Peyer's patch (tissue), 4 donors: ENCODE data around the gene SDHAF3. TPM values are rescaled to one million over a fixed set of nuclear protein-coding genes. Genes with fewer than 3 reads are reported as not detected.
"Not testable (repeated sequence)": the region's sequence is repeated elsewhere in the genome, so short reads cannot be mapped to it uniquely, and the experiment has no call there.

Experiments
- DNase-seq, 3 donors: peaks; one replicate each; pipeline ENCODE4 v3.0.0-alpha.2; 2017 to 2019
- H3K27ac ChIP-seq, 4 donors: fragments of 200-600 bp; sonication (generic); one replicate each; pipeline ENCODE4 v1.5.1; 2016 to 2019
- H3K27me3 ChIP-seq, 2 donors: fragments of 200-600 bp; sonication (generic); one replicate each; pipeline ENCODE4 v1.5.1; 2019
- H3K36me3 ChIP-seq, 3 donors: fragments of 200-600 bp; sonication (generic); one replicate each; pipeline ENCODE4 v1.5.1; 2016 to 2019
- H3K4me1 ChIP-seq, 4 donors: fragments of 200-600 bp; sonication (generic); one replicate each; pipeline ENCODE4 v1.5.1; 2016 to 2019
- H3K4me3 ChIP-seq, 4 donors: fragments of 200-600 bp; sonication (generic); 1 replicate in 3 of 4; 2 replicates in 1 of 4; pipeline ENCODE4 v1.5.1; 2016 to 2019; ENCODE audit warnings: mild to moderate bottlenecking in 1 of 4
- H3K9me3 ChIP-seq, 4 donors: fragments of 200-600 bp; sonication (generic); one replicate each; pipeline ENCODE4 v1.5.1; 2016 to 2019; ENCODE audit warnings: mild to moderate bottlenecking in 1 of 4
- CTCF ChIP-seq, 6 experiments: fragments of 450-650 bp in 4 of 6; fragments of 200-600 bp in 2 of 6; sonication (generic) in 1 of 6; IDR thresholded peaks; one replicate each; pipeline ENCODE4 v1.5.1; 2017 to 2019; ENCODE audit warnings: antibody characterized with exemption in 6 of 6, mild to moderate bottlenecking in 3 of 6, moderate library complexity in 1 of 6
- POLR2A ChIP-seq, 2 donors: fragments of 450-650 bp; IDR thresholded peaks; one replicate each; pipeline ENCODE4 v1.5.1; 2017; ENCODE audit warnings: antibody characterized with exemption in 2 of 2, mild to moderate bottlenecking in 2 of 2, moderate library complexity in 2 of 2
- total RNA-seq, 4 donors: library from RNA; depleted of rRNA; stranded (reverse); fragments of >200 nt; gene quantifications; one replicate each; pipeline ENCODE4 v1.1.0, GENCODE V29; 2016

SDHAF3 gene
- total RNA-seq, 4 donors from 2014 or later = 2.9 to 25.6 (median 6.2) TPM

GRCh38 chr7:97149843-97150242 lies 32.3 kb downstream of the SDHAF3 start:
- no peak for DNase-seq
- Histone ChIP-seq H3K27ac (no peak overlapping the region), H3K36me3 (no peaks in the 10 kb centered on the region), H3K27me3 (no peaks in the 10 kb centered on the region), H3K4me1 (no peaks in the 10 kb centered on the region), H3K4me3 (no peak overlapping the region), H3K9me3 (no peaks in the 10 kb centered on the region)
- TF ChIP-seq CTCF (IDR thresholded peaks at IDR 0.05) (no peak), POLR2A (IDR thresholded peaks at IDR 0.05) (no peak)

GRCh38 chr7:97155897-97156418 lies 38.5 kb downstream of the SDHAF3 start:
- no peak for TF ChIP-seq CTCF (IDR thresholded peaks at IDR 0.05)
- TF ChIP-seq POLR2A (IDR thresholded peaks at IDR 0.05) = no peak
- H3K4me1 ChIP-seq = no peaks in the 10 kb centered on the region
- H3K9me3 ChIP-seq = no peaks in the 10 kb centered on the region
- DNase-seq = no peak
- no peaks in the 10 kb centered on the region for H3K27me3 ChIP-seq
- no peak overlapping the region for H3K27ac ChIP-seq
- H3K36me3 ChIP-seq = no peaks in the 10 kb centered on the region
- H3K4me3 ChIP-seq = no peak overlapping the region

GRCh38 chr7:97159984-97160383 lies 42.5 kb downstream of the SDHAF3 start:
- H3K27me3 ChIP-seq, H3K36me3 ChIP-seq, H3K4me3 ChIP-seq, H3K9me3 ChIP-seq, H3K4me1 ChIP-seq, DNase-seq, H3K27ac ChIP-seq: not testable (repeated sequence)

- H3K4me3 ChIP-seq, H3K36me3 ChIP-seq, H3K27ac ChIP-seq, DNase-seq, H3K4me1 ChIP-seq, H3K27me3 ChIP-seq, H3K9me3 ChIP-seq: not testable (repeated sequence)
These were observed 44.1 kb downstream of the SDHAF3 start for GRCh38 chr7:97161609-97162008.

GRCh38 chr7:97166308-97166707 lies 48.8 kb downstream of the SDHAF3 start:
- TF ChIP-seq POLR2A (IDR thresholded peaks at IDR 0.05) = no peak
- no peak for TF ChIP-seq CTCF (IDR thresholded peaks at IDR 0.05)

GRCh38 chr7:97167176-97167575 lies 49.7 kb downstream of the SDHAF3 start:
- Histone ChIP-seq H3K4me1 (no peaks in the 10 kb centered on the region), H3K27ac (no peak overlapping the region), H3K4me3 (no peak overlapping the region), H3K27me3 (no peaks in the 10 kb centered on the region), H3K36me3 (no peaks in the 10 kb centered on the region), H3K9me3 (no peaks in the 10 kb centered on the region)
- DNase-seq = no peak
- TF ChIP-seq POLR2A (IDR thresholded peaks at IDR 0.05) (no peak), CTCF (IDR thresholded peaks at IDR 0.05) (no peak)

More at GRCh38 chr7:97166308-97166707, 48.8 kb downstream of the SDHAF3 start:
- Histone ChIP-seq H3K4me3 (no peak overlapping the region), H3K27ac (no peak overlapping the region), H3K36me3 (no peaks in the 10 kb centered on the region), H3K9me3 (no peaks in the 10 kb centered on the region), H3K27me3 (no peaks in the 10 kb centered on the region), H3K4me1 (no peaks in the 10 kb centered on the region)
- DNase-seq = no peak

- DNase-seq = no peak
- Histone ChIP-seq H3K27ac (no peak overlapping the region), H3K36me3 (no peaks in the 10 kb centered on the region), H3K4me1 (no peaks in the 10 kb centered on the region), H3K27me3 (no peaks in the 10 kb centered on the region), H3K4me3 (no peak overlapping the region), H3K9me3 (no peaks in the 10 kb centered on the region)
- TF ChIP-seq POLR2A (IDR thresholded peaks at IDR 0.05) (no peak), CTCF (IDR thresholded peaks at IDR 0.05) (no peak)
These were observed 50.3 kb downstream of the SDHAF3 start for GRCh38 chr7:97167749-97168148.
